Activated naive CD8-positive, alpha-beta T cell treated with anti-CD3 and anti-CD28 coated beads, Interleukin-2, amount 50 U/mL, for 24 hours (primary cell): ENCODE data around the gene ZKSCAN2.

ENCODE experiments used
- ATAC-seq: fragments of 150-1000 bp; cut with Tn5 transposase; one replicate; pipeline ENCODE4 v1.10.0; 2021
- DNase-seq: peaks from one replicate; pipeline ENCODE4 v3.0.0; 2021
- H3K27ac Mint-ChIP-seq: one replicate; pipeline ENCODE4 v1.8.0; 2021; ENCODE audit warnings: mild to moderate bottlenecking, mixed read lengths
- H3K27me3 Mint-ChIP-seq: one replicate; pipeline ENCODE4 v1.8.0; 2021; ENCODE audit warnings: mixed read lengths
- H3K36me3 Mint-ChIP-seq: one replicate; pipeline ENCODE4 v1.8.0; 2021; ENCODE audit warnings: low read depth, mixed read lengths
- H3K4me1 Mint-ChIP-seq: one replicate; pipeline ENCODE4 v1.8.0; 2021; ENCODE audit warnings: mixed read lengths
- H3K4me3 Mint-ChIP-seq: one replicate; pipeline ENCODE4 v1.8.0; 2021; ENCODE audit warnings: mild to moderate bottlenecking, moderate library complexity, mixed read lengths
- H3K9me3 Mint-ChIP-seq: one replicate; pipeline ENCODE4 v1.8.0; 2021; ENCODE audit warnings: mixed read lengths

ZKSCAN2 gene

DNA sequence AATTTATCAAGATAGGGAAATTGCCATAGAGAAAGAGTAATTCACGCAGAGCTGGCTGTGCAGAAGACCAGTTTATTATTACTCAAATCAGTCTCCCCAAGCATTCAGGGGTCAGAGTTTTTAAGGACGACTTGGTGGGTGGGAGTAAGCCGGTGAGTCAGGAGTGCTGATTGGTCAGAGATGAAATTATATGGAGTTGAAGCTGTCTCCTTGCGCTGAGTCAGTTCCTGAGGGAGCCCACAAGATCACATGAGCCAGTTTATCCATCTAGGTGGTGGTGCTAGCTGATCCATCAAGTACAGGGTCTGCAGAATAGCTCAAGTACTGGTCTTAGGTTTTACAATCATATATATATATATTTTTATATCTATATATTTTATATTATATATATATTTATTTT is 46.9 kb downstream of the ZKSCAN2 start:
- ATAC-seq = peak; percentile 96
- H3K4me3 Mint-ChIP-seq = no peak overlapping the region

DNA sequence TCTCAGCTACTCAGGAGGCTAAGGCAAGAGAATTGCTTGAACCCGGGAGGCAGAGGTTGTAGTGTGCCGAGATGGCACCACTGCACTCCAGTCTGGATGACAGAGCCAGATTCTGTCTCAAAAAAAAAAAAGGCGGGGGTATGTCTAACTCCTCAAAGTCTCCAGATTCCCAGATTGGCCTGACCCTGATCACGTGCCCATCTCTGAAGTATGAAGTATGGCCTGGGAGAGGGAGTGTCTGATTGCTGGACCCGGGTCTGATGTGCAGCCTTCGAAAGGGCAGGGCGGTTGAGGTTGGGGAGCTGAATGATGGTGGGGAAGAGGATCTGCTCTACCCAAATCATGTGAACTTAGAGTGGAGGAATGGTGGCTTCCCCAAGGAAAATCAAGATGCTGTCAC is 58.2 kb downstream of the ZKSCAN2 start:
- Mint-ChIP-seq H3K27ac (no peak overlapping the region), H3K9me3 (no peaks in the 10 kb centered on the region), H3K27me3 (no peaks in the 10 kb centered on the region), H3K36me3 (no peaks in the 10 kb centered on the region), H3K4me1 (no peaks in the 10 kb centered on the region), H3K4me3 (no peak overlapping the region)
- DNase-seq (no peak), ATAC-seq (no peak)

More for the DNA sequence above, 46.9 kb downstream of the ZKSCAN2 start:
- peak; percentile 22 for DNase-seq
- no peak overlapping the region for H3K27ac Mint-ChIP-seq
- H3K36me3 Mint-ChIP-seq = no peaks in the 10 kb centered on the region
- H3K27me3 Mint-ChIP-seq = no peaks in the 10 kb centered on the region
- H3K4me1 Mint-ChIP-seq = peaks cover 4% of the 10 kb centered on the region
- H3K9me3 Mint-ChIP-seq = no peaks in the 10 kb centered on the region

DNA sequence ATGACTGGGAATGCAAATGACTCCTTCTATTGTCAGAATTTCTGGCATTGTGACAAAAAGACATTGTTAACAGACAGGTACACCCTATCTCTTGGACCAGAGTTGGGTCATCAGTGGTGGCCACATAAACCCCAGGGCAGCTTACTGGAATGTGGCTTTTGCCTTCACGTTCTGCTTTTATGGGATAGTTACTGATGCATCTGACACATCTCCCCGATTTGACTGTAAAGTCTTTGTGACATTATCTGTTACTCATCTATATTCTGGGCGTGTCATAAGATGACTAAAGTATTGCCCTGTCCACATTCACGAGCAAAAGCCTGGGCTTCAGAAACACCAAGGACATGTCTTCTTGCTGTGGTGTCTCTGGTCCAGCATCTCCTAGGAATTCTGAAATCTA is 59.6 kb downstream of the ZKSCAN2 start:
- no peak for DNase-seq
- Mint-ChIP-seq H3K36me3 (no peaks in the 10 kb centered on the region), H3K4me3 (no peak overlapping the region), H3K9me3 (no peaks in the 10 kb centered on the region), H3K27ac (no peak overlapping the region), H3K4me1 (no peaks in the 10 kb centered on the region), H3K27me3 (no peaks in the 10 kb centered on the region)
- ATAC-seq = no peak

DNA sequence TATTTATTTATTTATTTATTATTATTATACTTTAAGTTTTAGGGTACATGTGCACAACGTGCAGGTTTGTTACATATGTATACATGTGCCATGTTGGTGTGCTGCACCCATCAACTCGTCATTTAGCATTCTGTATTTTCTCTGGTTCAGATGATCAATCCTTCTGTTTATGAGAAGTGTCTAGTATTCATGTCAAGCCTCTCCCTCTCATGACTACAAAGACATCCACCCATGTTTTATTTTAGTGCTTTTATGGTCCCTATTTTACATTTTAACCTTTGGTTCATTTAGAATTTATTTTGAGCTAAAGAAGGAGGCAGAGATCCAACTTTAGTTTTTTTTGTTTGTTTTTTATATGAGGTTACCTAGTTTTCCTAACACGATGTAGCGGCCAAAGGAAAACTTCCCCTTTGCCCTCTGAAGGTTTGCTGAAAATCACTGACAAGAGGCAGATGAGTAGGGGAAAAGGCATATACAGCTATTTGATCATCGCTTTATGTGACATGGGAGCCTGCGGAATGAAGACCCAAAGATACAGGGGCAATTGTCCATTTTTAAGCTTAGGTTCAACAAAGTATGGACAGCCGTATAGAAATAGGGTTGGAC is 63.3 kb downstream of the ZKSCAN2 start:
- DNase-seq (no peak), ATAC-seq (no peak)
- Mint-ChIP-seq H3K9me3 (no peaks in the 10 kb centered on the region), H3K36me3 (no peaks in the 10 kb centered on the region), H3K27ac (no peak overlapping the region), H3K4me3 (no peak overlapping the region), H3K4me1 (no peaks in the 10 kb centered on the region), H3K27me3 (no peaks in the 10 kb centered on the region)

DNA sequence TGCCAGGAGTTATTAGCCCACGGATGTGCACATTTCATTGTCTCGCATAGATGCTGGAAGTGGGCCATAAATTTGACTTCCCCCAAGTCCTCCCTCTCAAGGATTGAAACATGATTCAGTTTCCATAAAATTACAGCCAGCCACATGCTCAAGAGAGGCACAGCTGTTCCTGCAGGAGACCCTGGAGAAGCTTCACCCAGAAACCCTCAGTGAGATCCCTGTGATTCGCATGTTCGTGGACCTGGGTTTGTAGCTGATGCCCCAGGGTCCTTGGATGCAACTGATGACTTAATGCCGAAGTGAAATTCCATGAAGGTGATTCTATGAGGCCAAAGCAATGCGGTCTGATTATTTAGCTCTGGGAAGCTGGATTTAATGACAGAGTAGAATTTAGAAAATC is 65.5 kb downstream of the ZKSCAN2 start:
- no peak for DNase-seq
- H3K4me1 Mint-ChIP-seq = no peaks in the 10 kb centered on the region
- H3K27ac Mint-ChIP-seq = no peak overlapping the region
- no peak for ATAC-seq
- no peaks in the 10 kb centered on the region for H3K36me3 Mint-ChIP-seq
- H3K27me3 Mint-ChIP-seq = no peaks in the 10 kb centered on the region
- no peak overlapping the region for H3K4me3 Mint-ChIP-seq
- H3K9me3 Mint-ChIP-seq = no peaks in the 10 kb centered on the region

DNA sequence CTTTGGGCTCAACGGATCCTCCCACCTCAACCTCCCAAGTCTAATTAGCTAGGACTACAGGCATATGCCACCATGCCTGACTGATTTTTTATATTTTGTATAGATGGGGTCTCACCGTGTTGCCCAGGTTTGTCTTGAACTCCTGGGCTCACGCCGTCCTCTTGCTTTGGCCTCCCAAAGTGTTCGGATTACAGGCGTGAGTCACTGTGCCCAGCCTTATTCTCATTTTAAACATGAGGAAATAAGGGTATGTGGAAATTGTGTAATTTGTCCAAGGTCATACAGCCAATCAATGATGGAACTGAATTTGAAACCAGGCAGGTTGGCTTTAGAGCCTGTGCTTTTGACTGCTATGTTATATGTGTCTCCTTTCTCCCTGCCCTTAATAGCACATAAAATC is 68.3 kb downstream of the ZKSCAN2 start:
- Mint-ChIP-seq H3K4me1 (no peaks in the 10 kb centered on the region), H3K27me3 (no peaks in the 10 kb centered on the region), H3K27ac (no peak overlapping the region), H3K36me3 (no peaks in the 10 kb centered on the region), H3K4me3 (no peak overlapping the region), H3K9me3 (no peaks in the 10 kb centered on the region)
- no peak for ATAC-seq
- no peak for DNase-seq

DNA sequence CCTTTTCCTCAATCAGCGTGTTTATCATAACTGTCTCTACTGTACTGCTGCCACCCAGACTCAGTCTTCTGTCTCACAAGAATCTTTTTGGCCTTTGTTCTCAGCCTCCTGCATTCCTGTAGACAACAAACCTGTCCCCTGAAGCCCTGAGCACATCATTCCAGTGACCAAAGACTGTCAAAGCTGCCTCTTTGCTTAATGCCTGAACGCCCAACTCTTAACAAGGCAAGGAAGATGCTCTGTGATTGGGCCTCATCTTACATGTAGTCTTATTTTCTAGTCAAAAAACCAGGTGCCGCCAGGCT is 70.2 kb downstream of the ZKSCAN2 start:
- Mint-ChIP-seq H3K4me3 (no peak overlapping the region), H3K27me3 (no peaks in the 10 kb centered on the region), H3K4me1 (no peaks in the 10 kb centered on the region), H3K9me3 (no peaks in the 10 kb centered on the region), H3K27ac (no peak overlapping the region), H3K36me3 (no peaks in the 10 kb centered on the region)
- DNase-seq = no peak
- ATAC-seq = no peak
